NB4 (cell line): ENCODE data around the gene SELP.

Experiments used
- POLR2A ChIP-seq: IDR thresholded peaks from 2 replicates; pipeline ENCODE4 v1.6.1; 2011; ENCODE audit warnings: mild to moderate bottlenecking; ENCODE audit not compliant: insufficient read length; ENCODE audit errors: extremely low read depth
- TF ChIP-seq, protein P1 (sequence below): IDR thresholded peaks from one replicate; pipeline ENCODE4 v1.5.1; 2012; ENCODE audit warnings: low read depth, low read length

GRCh38 chr1:169586395-169587255 lies 43.3 kb downstream of the SELP start, which contains the start of gene F5:
- no peak for TF ChIP-seq POLR2A
- TF ChIP-seq, protein P1, sequence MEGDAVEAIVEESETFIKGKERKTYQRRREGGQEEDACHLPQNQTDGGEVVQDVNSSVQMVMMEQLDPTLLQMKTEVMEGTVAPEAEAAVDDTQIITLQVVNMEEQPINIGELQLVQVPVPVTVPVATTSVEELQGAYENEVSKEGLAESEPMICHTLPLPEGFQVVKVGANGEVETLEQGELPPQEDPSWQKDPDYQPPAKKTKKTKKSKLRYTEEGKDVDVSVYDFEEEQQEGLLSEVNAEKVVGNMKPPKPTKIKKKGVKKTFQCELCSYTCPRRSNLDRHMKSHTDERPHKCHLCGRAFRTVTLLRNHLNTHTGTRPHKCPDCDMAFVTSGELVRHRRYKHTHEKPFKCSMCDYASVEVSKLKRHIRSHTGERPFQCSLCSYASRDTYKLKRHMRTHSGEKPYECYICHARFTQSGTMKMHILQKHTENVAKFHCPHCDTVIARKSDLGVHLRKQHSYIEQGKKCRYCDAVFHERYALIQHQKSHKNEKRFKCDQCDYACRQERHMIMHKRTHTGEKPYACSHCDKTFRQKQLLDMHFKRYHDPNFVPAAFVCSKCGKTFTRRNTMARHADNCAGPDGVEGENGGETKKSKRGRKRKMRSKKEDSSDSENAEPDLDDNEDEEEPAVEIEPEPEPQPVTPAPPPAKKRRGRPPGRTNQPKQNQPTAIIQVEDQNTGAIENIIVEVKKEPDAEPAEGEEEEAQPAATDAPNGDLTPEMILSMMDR, result peak; percentile 49
